ENCODE results near the gene CTSL.

- TF ChIP-seq CTCF (IDR thresholded peaks at IDR 0.05) = no peak
- no peak for TF ChIP-seq POLR2AphosphoS5 (IDR thresholded peaks at IDR 0.05)
- TF ChIP-seq POLR2A (IDR thresholded peaks at IDR 0.05) = no peak
Measured at GRCh38 chr9:87731321-87731720, 5.4 kb downstream of the CTSL start.
